OCI-LY1 (cell line): ENCODE data around the gene C10orf53.

Experiments used
- CTCF ChIP-seq: fragments of 200-600 bp; sonication (generic), shearing (Covaris generic); IDR thresholded peaks from 2 replicates; pipeline ENCODE4 v1.5.1; 2017; ENCODE audit warnings: mild to moderate bottlenecking, antibody characterized with exemption, low read length, moderate library complexity, mixed read lengths
- EZH2 ChIP-seq: fragments of 200-600 bp; sonication (generic), shearing (Covaris generic); IDR thresholded peaks from 2 replicates; pipeline ENCODE4 v1.8.0; 2017; ENCODE audit warnings: borderline replicate concordance, mixed run types, mild to moderate bottlenecking, antibody characterized with exemption, low read length, moderate library complexity, mixed read lengths

GRCh38 chr10:49649936-49650723 lies 29.3 kb upstream of the C10orf53 start:
- TF ChIP-seq CTCF (no peak), EZH2 (no peak)
